Liver (tissue), 9 donors: Measurements from ENCODE around the gene LRRC7. TPM values are rescaled to one million over a fixed set of nuclear protein-coding genes. Genes with fewer than 3 reads are reported as not detected.

Experiments
- DNase-seq: peaks from one replicate; pipeline ENCODE4 v3.0.0-alpha.2; 2017; ENCODE audit warnings: low spot score
- H3K27ac ChIP-seq, 2 donors: one replicate each; pipeline ENCODE4 v1.7.0; 2013; ENCODE audit warnings: inconsistent platforms in 2 of 2, low read length in 2 of 2, control low read depth in 1 of 2, low read depth in 1 of 2, mild to moderate bottlenecking in 1 of 2
- H3K27me3 ChIP-seq, 4 donors: one replicate each; pipeline versions ENCODE4 v1.6.1 to v1.7.0; 2013; ENCODE audit warnings: low read length in 3 of 4, inconsistent platforms in 1 of 4, mild to moderate bottlenecking in 1 of 4, moderate library complexity in 1 of 4; ENCODE audit not compliant: control insufficient read depth in 4 of 4, insufficient read depth in 4 of 4
- H3K36me3 ChIP-seq, 4 donors: one replicate each; pipeline versions ENCODE4 v1.6.1 to v1.7.0; 2013; ENCODE audit warnings: low read length in 3 of 4, mild to moderate bottlenecking in 3 of 4, low read depth in 1 of 4, moderate library complexity in 1 of 4; ENCODE audit not compliant: control insufficient read depth in 4 of 4, insufficient read depth in 3 of 4
- H3K4me1 ChIP-seq, 4 donors: one replicate each; pipeline versions ENCODE4 v1.6.1 to v1.7.0; 2013; ENCODE audit warnings: low read length in 3 of 4, mild to moderate bottlenecking in 3 of 4, moderate library complexity in 1 of 4; ENCODE audit not compliant: control insufficient read depth in 4 of 4, insufficient read depth in 4 of 4
- H3K4me3 ChIP-seq, 3 donors: one replicate each; pipeline versions ENCODE4 v1.6.1 to v1.7.0; 2013; ENCODE audit warnings: low read length in 3 of 3, control low read depth in 1 of 3, low read depth in 1 of 3, mild to moderate bottlenecking in 1 of 3
- H3K9ac ChIP-seq, 2 donors: one replicate each; pipeline ENCODE4 v1.7.0; 2013; ENCODE audit warnings: low read length in 2 of 2, mild to moderate bottlenecking in 2 of 2, moderate library complexity in 2 of 2, control low read depth in 1 of 2, low read depth in 1 of 2
- H3K9me3 ChIP-seq, 4 donors: one replicate each; pipeline versions ENCODE4 v1.6.1 to v1.7.0; 2013; ENCODE audit warnings: low read length in 3 of 4; ENCODE audit not compliant: control insufficient read depth in 4 of 4
- EGR1 ChIP-seq, 2 donors: IDR thresholded peaks; 2 replicates each; pipeline ENCODE4 v1.6.1; 2016 to 2018; ENCODE audit warnings: antibody characterized with exemption in 2 of 2, low read depth in 2 of 2
- FOXA1 ChIP-seq: IDR thresholded peaks from 2 replicates; pipeline ENCODE4 v1.6.1; 2016; ENCODE audit warnings: antibody characterized with exemption
- FOXA2 ChIP-seq: IDR thresholded peaks from 2 replicates; pipeline ENCODE4 v1.6.1; 2016; ENCODE audit warnings: antibody characterized with exemption
- GABPA ChIP-seq, 2 donors: IDR thresholded peaks in 1 of 2; conservative IDR thresholded peaks in 1 of 2; 2 replicates each; pipeline ENCODE4 v1.6.1; 2016; ENCODE audit warnings: antibody characterized with exemption in 2 of 2, mild to moderate bottlenecking in 1 of 2, moderate library complexity in 1 of 2
- HNF4A ChIP-seq, 2 donors: conservative IDR thresholded peaks; 2 replicates each; pipeline ENCODE4 v1.6.1; 2016; ENCODE audit warnings: antibody characterized with exemption in 2 of 2, mild to moderate bottlenecking in 2 of 2
- HNF4G ChIP-seq: IDR thresholded peaks from 2 replicates; pipeline ENCODE4 v1.6.1; 2016; ENCODE audit warnings: antibody characterized with exemption
- JUND ChIP-seq, 2 donors: IDR thresholded peaks; 2 replicates each; pipeline ENCODE4 v1.6.1; 2016; ENCODE audit warnings: antibody characterized with exemption in 2 of 2
- NR2F2 ChIP-seq: IDR thresholded peaks from 2 replicates; pipeline ENCODE4 v1.6.1; 2016; ENCODE audit warnings: antibody characterized with exemption
- RAD21 ChIP-seq, 2 donors: IDR thresholded peaks; 2 replicates each; pipeline ENCODE4 v1.6.1; 2016; ENCODE audit warnings: antibody characterized with exemption in 2 of 2, mild to moderate bottlenecking in 2 of 2
- RXRA ChIP-seq, 2 donors: IDR thresholded peaks; 2 replicates each; pipeline ENCODE4 v1.6.1; 2017 to 2018; ENCODE audit warnings: antibody characterized with exemption in 2 of 2, mild to moderate bottlenecking in 1 of 2
- SP1 ChIP-seq: IDR thresholded peaks from 2 replicates; pipeline ENCODE4 v1.6.1; 2018; ENCODE audit warnings: antibody characterized with exemption, mild to moderate bottlenecking
- TAF1 ChIP-seq: conservative IDR thresholded peaks from 2 replicates; pipeline ENCODE4 v1.6.1; 2016; ENCODE audit warnings: antibody characterized with exemption, mild to moderate bottlenecking
- YY1 ChIP-seq: IDR thresholded peaks from 2 replicates; pipeline ENCODE4 v1.6.1; 2016; ENCODE audit warnings: antibody characterized with exemption, mild to moderate bottlenecking
- WGBS: extraction: QIAGEN DNeasy Blood & Tissue Kit; methylation state at CpG from one replicate; pipeline ENCODE4 v1.1.7; 2013; 5-methylcytosine and 5-hydroxymethylcytosine counted together
- polyA plus RNA-seq, 2 donors: library from polyadenylated mRNA; stranded (reverse) in 1 of 2; unstranded in 1 of 2; fragments of 200-250 nt in 1 of 2; fragments of >200 nt in 1 of 2; fragmentation: Nextera tagmentation in 1 of 2; extraction: Ambion mirVana in 1 of 2; gene quantifications; one replicate each; pipeline versions ENCODE4 v1.2.1 to v1.2.3, GENCODE V29; 2013 to 2015
- total RNA-seq, 2 donors: library from RNA; depleted of rRNA; stranded (reverse); fragments of >200 nt; gene quantifications; one replicate each; pipeline ENCODE4 v1.2.3, GENCODE V29; 2014
- TF ChIP-seq, protein P1 (sequence below): IDR thresholded peaks from 2 replicates; pipeline ENCODE4 v1.6.1; 2016; ENCODE audit warnings: antibody characterized with exemption, mild to moderate bottlenecking
- TF ChIP-seq, protein P2 (sequence below): fragments of 150-350 bp; IDR thresholded peaks from 2 replicates; pipeline ENCODE4 v1.5.1; 2017; ENCODE audit warnings: improper control_type of control experiment, low read depth, low read length; ENCODE audit not compliant: missing input control
- TF ChIP-seq, protein P3 (sequence below): IDR thresholded peaks from 2 replicates; pipeline ENCODE4 v1.6.1; 2016; ENCODE audit warnings: antibody characterized with exemption
- TF ChIP-seq, protein P4 (sequence below): IDR thresholded peaks from 2 replicates; pipeline ENCODE4 v1.6.1; 2016; ENCODE audit warnings: antibody characterized with exemption
- TF ChIP-seq, protein P5 (sequence below): IDR thresholded peaks from 2 replicates; pipeline ENCODE4 v1.6.1; 2016; ENCODE audit warnings: antibody characterized with exemption
- donor health status: healthy.
- donor health status: healthy.
- donor health status: healthy.
- donor health status: healthy.
- donor health status: healthy.

The LRRC7 gene
- total and polyA plus RNA-seq, 4 donors = 0.08 to 1.1 (median 0.67) TPM

DNA sequence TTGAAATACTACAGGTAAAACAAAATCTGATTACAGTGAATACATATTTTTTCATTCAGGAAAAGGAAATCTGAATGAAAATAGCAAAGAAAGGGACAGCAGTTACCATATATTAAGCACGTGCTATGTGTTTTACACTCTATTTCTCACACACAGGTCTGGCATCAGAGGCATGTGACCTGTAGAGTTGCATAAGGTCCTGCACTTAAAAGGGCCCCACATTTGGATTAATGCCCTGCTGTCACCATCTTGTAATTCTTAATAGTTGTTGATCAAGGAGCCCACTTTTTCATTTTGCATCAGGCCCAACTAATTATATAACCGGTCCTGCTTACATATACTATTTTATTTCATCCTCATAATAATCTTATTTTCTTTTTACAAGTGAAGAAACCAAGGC, 511.8 kb downstream of the LRRC7 start:
- no peaks in the 10 kb centered on the region for H3K36me3 ChIP-seq
- H3K9me3 ChIP-seq = no peaks in the 10 kb centered on the region
- no peak for DNase-seq
- H3K4me3 ChIP-seq = no peak overlapping the region
- TF ChIP-seq TAF1 (no peak), SP1 (no peak), FOXA1 (no peak), NR2F2 (no peak), HNF4G (no peak), HNF4A (conservative IDR thresholded peaks at IDR 0.05) (no peak), YY1 (no peak), RXRA (IDR thresholded peaks at IDR 0.05) (no peak), GABPA (IDR thresholded peaks at IDR 0.05 in 1 of 2, conservative IDR thresholded peaks at IDR 0.05 in 1 of 2) (no peak), FOXA2 (no peak), RAD21 (IDR thresholded peaks at IDR 0.05) (no peak), JUND (IDR thresholded peaks at IDR 0.05) (no peak)
- TF ChIP-seq, protein P1, sequence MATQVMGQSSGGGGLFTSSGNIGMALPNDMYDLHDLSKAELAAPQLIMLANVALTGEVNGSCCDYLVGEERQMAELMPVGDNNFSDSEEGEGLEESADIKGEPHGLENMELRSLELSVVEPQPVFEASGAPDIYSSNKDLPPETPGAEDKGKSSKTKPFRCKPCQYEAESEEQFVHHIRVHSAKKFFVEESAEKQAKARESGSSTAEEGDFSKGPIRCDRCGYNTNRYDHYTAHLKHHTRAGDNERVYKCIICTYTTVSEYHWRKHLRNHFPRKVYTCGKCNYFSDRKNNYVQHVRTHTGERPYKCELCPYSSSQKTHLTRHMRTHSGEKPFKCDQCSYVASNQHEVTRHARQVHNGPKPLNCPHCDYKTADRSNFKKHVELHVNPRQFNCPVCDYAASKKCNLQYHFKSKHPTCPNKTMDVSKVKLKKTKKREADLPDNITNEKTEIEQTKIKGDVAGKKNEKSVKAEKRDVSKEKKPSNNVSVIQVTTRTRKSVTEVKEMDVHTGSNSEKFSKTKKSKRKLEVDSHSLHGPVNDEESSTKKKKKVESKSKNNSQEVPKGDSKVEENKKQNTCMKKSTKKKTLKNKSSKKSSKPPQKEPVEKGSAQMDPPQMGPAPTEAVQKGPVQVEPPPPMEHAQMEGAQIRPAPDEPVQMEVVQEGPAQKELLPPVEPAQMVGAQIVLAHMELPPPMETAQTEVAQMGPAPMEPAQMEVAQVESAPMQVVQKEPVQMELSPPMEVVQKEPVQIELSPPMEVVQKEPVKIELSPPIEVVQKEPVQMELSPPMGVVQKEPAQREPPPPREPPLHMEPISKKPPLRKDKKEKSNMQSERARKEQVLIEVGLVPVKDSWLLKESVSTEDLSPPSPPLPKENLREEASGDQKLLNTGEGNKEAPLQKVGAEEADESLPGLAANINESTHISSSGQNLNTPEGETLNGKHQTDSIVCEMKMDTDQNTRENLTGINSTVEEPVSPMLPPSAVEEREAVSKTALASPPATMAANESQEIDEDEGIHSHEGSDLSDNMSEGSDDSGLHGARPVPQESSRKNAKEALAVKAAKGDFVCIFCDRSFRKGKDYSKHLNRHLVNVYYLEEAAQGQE = no peak
- TF ChIP-seq, protein P2, sequence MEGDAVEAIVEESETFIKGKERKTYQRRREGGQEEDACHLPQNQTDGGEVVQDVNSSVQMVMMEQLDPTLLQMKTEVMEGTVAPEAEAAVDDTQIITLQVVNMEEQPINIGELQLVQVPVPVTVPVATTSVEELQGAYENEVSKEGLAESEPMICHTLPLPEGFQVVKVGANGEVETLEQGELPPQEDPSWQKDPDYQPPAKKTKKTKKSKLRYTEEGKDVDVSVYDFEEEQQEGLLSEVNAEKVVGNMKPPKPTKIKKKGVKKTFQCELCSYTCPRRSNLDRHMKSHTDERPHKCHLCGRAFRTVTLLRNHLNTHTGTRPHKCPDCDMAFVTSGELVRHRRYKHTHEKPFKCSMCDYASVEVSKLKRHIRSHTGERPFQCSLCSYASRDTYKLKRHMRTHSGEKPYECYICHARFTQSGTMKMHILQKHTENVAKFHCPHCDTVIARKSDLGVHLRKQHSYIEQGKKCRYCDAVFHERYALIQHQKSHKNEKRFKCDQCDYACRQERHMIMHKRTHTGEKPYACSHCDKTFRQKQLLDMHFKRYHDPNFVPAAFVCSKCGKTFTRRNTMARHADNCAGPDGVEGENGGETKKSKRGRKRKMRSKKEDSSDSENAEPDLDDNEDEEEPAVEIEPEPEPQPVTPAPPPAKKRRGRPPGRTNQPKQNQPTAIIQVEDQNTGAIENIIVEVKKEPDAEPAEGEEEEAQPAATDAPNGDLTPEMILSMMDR = no peak
- TF ChIP-seq, protein P3, sequence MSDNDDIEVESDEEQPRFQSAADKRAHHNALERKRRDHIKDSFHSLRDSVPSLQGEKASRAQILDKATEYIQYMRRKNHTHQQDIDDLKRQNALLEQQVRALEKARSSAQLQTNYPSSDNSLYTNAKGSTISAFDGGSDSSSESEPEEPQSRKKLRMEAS = no peak
- TF ChIP-seq, protein P4, sequence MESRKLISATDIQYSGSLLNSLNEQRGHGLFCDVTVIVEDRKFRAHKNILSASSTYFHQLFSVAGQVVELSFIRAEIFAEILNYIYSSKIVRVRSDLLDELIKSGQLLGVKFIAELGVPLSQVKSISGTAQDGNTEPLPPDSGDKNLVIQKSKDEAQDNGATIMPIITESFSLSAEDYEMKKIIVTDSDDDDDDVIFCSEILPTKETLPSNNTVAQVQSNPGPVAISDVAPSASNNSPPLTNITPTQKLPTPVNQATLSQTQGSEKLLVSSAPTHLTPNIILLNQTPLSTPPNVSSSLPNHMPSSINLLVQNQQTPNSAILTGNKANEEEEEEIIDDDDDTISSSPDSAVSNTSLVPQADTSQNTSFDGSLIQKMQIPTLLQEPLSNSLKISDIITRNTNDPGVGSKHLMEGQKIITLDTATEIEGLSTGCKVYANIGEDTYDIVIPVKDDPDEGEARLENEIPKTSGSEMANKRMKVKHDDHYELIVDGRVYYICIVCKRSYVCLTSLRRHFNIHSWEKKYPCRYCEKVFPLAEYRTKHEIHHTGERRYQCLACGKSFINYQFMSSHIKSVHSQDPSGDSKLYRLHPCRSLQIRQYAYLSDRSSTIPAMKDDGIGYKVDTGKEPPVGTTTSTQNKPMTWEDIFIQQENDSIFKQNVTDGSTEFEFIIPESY = no peak
- TF ChIP-seq, protein P5, sequence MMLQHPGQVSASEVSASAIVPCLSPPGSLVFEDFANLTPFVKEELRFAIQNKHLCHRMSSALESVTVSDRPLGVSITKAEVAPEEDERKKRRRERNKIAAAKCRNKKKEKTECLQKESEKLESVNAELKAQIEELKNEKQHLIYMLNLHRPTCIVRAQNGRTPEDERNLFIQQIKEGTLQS = no peak
- H3K4me1 ChIP-seq = no peaks in the 10 kb centered on the region
- WGBS = 73% methylated on average over 2 of the region's 2 CpGs
- no peaks in the 10 kb centered on the region for H3K27me3 ChIP-seq
- H3K27ac ChIP-seq = no peak overlapping the region
- no peak overlapping the region for H3K9ac ChIP-seq

DNA sequence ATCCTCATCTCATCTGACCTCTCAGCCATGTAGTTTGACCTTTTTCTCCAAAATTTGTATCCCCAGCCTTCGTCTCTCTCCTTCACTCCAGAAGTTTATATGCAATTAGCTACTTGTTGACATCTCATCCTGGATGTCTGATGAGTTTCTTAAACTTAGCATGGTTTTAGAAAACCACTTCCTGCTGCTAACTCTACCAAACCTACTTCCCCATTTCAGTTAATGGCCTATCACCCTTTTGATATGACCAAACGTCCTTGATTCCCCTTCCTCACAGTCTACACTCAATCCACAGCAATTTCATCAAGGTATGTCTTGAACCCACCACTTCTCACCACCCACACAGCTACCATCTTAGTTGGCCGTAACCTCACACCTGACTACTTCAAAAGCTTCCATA, 515.8 kb downstream of the LRRC7 start:
- H3K4me3 ChIP-seq = no peak overlapping the region
- no peaks in the 10 kb centered on the region for H3K27me3 ChIP-seq
- no peak overlapping the region for H3K27ac ChIP-seq
- no peaks in the 10 kb centered on the region for H3K4me1 ChIP-seq
- no peak overlapping the region for H3K9ac ChIP-seq
- DNase-seq = no peak
- WGBS = 44% methylated on average over 3 of the region's 3 CpGs
- no peaks in the 10 kb centered on the region for H3K36me3 ChIP-seq
- H3K9me3 ChIP-seq = no peaks in the 10 kb centered on the region
- TF ChIP-seq, protein P3 = no peak
- no peak for TF ChIP-seq FOXA2
- no peak for TF ChIP-seq GABPA (IDR thresholded peaks at IDR 0.05 in 1 of 2, conservative IDR thresholded peaks at IDR 0.05 in 1 of 2)
- TF ChIP-seq RAD21 (IDR thresholded peaks at IDR 0.05) = no peak
- TF ChIP-seq HNF4G = no peak
- TF ChIP-seq, protein P5 = no peak
- no peak for TF ChIP-seq TAF1
- TF ChIP-seq SP1 = no peak
- no peak for TF ChIP-seq NR2F2
- TF ChIP-seq EGR1 (IDR thresholded peaks at IDR 0.05; ENCODE audit: low read depth in 2 of 2) = no peak
- TF ChIP-seq FOXA1 = no peak
- TF ChIP-seq, protein P2 = no peak
- TF ChIP-seq JUND (IDR thresholded peaks at IDR 0.05) = no peak
